Gastroesophageal sphincter (tissue), 4 donors: ENCODE data around the gene SCRN1. TPM values are rescaled to one million over a fixed set of nuclear protein-coding genes. Genes with fewer than 3 reads are reported as not detected.

ENCODE experiments used
- ATAC-seq: fragments of 150-250 bp; one replicate; pipeline ENCODE4 v1.9.1; 2016; ENCODE audit warnings: mild to moderate bottlenecking, moderate library complexity
- H3K27ac ChIP-seq, 4 donors: fragments of 200-600 bp; sonication (generic) in 3 of 4; 1 replicate in 3 of 4; 2 replicates in 1 of 4; pipeline ENCODE4 v1.5.1; 2016 to 2019
- H3K27me3 ChIP-seq: fragments of 200-600 bp; sonication (generic); one replicate; pipeline ENCODE4 v1.5.1; 2019
- H3K36me3 ChIP-seq, 2 donors: fragments of 200-600 bp; sonication (generic); one replicate each; pipeline ENCODE4 v1.5.1; 2019; ENCODE audit warnings: control low read depth in 1 of 2
- H3K4me1 ChIP-seq, 3 donors: fragments of 200-600 bp; sonication (generic); 1 replicate in 2 of 3; 2 replicates in 1 of 3; pipeline ENCODE4 v1.5.1; 2016 to 2019; ENCODE audit warnings: control low read depth in 2 of 3
- H3K4me3 ChIP-seq, 2 donors: fragments of 200-600 bp; sonication (generic); one replicate each; pipeline ENCODE4 v1.5.1; 2019; ENCODE audit warnings: mild to moderate bottlenecking in 1 of 2, moderate library complexity in 1 of 2
- H3K9me3 ChIP-seq, 3 donors: fragments of 200-600 bp; sonication (generic); one replicate each; pipeline ENCODE4 v1.5.1; 2017 to 2019; ENCODE audit warnings: control low read depth in 2 of 3
- CTCF ChIP-seq, 4 experiments: fragments of 200-600 bp in 2 of 4; fragments of 450-650 bp in 2 of 4; sonication (generic) in 1 of 4; IDR thresholded peaks; one replicate each; pipeline ENCODE4 v1.5.1; 2017 to 2019; ENCODE audit warnings: antibody characterized with exemption in 4 of 4, mild to moderate bottlenecking in 2 of 4, moderate library complexity in 2 of 4
- EP300 ChIP-seq: sonication (generic); formaldehyde crosslinking; IDR thresholded peaks from one replicate; pipeline ENCODE4 v1.6.1; 2017; ENCODE audit warnings: antibody characterized with exemption, mild to moderate bottlenecking
- POLR2A ChIP-seq, 2 donors: fragments of 450-650 bp; IDR thresholded peaks; one replicate each; pipeline ENCODE4 v1.6.1; 2017; ENCODE audit warnings: antibody characterized with exemption in 2 of 2, mild to moderate bottlenecking in 2 of 2, moderate library complexity in 1 of 2
- POLR2AphosphoS5 ChIP-seq: sonication (generic); formaldehyde crosslinking; IDR thresholded peaks from one replicate; pipeline ENCODE4 v1.6.1; 2017; ENCODE audit warnings: antibody characterized with exemption
- WGBS, 2 donors: methylation state at CpG; one replicate each; pipeline ENCODE4 v1.1.5; 2018; ENCODE audit warnings: low coverage in 1 of 2; 5-methylcytosine and 5-hydroxymethylcytosine counted together
- total RNA-seq, 4 donors: library from RNA; depleted of rRNA; stranded (reverse); fragments of >200 nt; gene quantifications; one replicate each; pipeline ENCODE4 v1.1.0, GENCODE V29; 2016

SCRN1 gene
- total RNA-seq, 4 donors from 2014 or later, result 103 to 121 (median 112) TPM

DNA sequence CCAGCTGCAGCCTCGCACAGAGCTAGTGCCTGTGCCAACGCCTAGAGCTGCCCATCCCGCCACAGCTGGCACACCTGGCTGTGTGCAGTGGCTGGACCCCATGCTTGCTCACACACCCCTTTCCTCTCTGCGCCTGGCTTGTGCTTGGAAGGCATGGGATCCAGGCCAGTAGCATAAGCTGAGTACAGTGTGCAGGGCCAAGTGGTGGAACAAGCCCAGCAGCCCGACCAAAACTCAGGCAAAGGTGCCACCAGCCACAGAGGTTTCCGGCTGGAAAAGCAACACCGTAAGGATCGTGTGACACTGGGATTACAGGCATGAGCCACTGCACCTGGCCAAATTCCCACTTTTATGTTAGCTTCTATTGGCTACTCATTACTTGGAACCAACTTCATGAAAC lies 38.4 kb downstream of the SCRN1 start:
- Histone ChIP-seq H3K36me3 (peaks cover 0 to 78% of the 10 kb centered on the region in 2 donors), H3K4me3 (no peak overlapping the region), H3K4me1 (peaks cover 0 to 16% (median 0%) of the 10 kb centered on the region in 3 donors), H3K9me3 (no peaks in the 10 kb centered on the region), H3K27me3 (no peaks in the 10 kb centered on the region), H3K27ac (no peak overlapping the region)
- 91% methylated on average over 3 of the region's 8 CpGs; no CpG with 5 or more reads in 1 of the 2 donors for WGBS, 2 donors
- no peak for TF ChIP-seq POLR2A (IDR thresholded peaks at IDR 0.05)
- TF ChIP-seq EP300, result no peak
- no peak for TF ChIP-seq CTCF (IDR thresholded peaks at IDR 0.05)
- TF ChIP-seq POLR2AphosphoS5, result no peak
- no peak for ATAC-seq

DNA sequence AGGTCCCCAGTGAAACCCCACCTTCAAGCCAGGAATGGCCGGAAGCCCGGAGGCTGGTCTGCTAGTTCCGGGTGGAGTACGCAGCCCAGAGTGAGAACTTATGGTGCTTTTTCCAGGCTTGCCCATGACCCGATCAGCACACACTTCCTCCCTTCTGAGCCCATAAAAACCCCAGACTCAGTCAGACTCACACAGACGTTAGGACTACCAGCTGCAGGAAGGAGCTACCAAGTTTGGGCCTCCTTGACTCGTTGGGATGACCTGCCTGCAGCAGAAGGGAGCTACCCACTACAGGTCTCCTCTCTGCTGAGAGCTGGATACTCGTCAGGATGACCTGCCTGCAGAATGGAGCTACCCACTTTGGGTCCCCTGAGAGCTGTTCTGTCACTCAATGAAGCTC lies 39.1 kb downstream of the SCRN1 start:
- TF ChIP-seq EP300 (no peak), CTCF (IDR thresholded peaks at IDR 0.05) (no peak), POLR2A (IDR thresholded peaks at IDR 0.05) (no peak), POLR2AphosphoS5 (no peak)
- no peak for ATAC-seq
- no peak overlapping the region for H3K4me3 ChIP-seq
- H3K4me1 ChIP-seq, result peaks cover 0 to 11% (median 0%) of the 10 kb centered on the region in 3 donors
- no CpG with 5 or more reads among the region's 8 CpGs for WGBS, 2 donors
- no peaks in the 10 kb centered on the region for H3K27me3 ChIP-seq
- no peaks in the 10 kb centered on the region for H3K9me3 ChIP-seq
- peaks cover 0 to 76% of the 10 kb centered on the region in 2 donors for H3K36me3 ChIP-seq
- no peak overlapping the region for H3K27ac ChIP-seq

- H3K4me1 ChIP-seq, result peaks cover 0 to 11% (median 0%) of the 10 kb centered on the region in 3 donors
- H3K27ac ChIP-seq, result no peak overlapping the region
- 93% methylated on average over 2 of the region's 2 CpGs; no CpG with 5 or more reads in 1 of the 2 donors for WGBS, 2 donors
- no peaks in the 10 kb centered on the region for H3K27me3 ChIP-seq
- H3K4me3 ChIP-seq, result no peak overlapping the region
- no peak for ATAC-seq
- TF ChIP-seq POLR2AphosphoS5, result no peak
- no peak for TF ChIP-seq CTCF (IDR thresholded peaks at IDR 0.05)
- no peak for TF ChIP-seq POLR2A (IDR thresholded peaks at IDR 0.05)
- TF ChIP-seq EP300, result no peak
- H3K36me3 ChIP-seq, result peaks cover 0 to 76% of the 10 kb centered on the region in 2 donors
- H3K9me3 ChIP-seq, result no peaks in the 10 kb centered on the region
These were observed 41.0 kb downstream of the SCRN1 start for GRCh38 chr7:29948587-29948986.

GRCh38 chr7:29946428-29947186 lies 43.0 kb downstream of the SCRN1 start:
- WGBS, 2 donors, result 61 to 88% methylated on average over 2 to 5 of the region's 5 CpGs
- H3K4me1 ChIP-seq, result peaks cover 0 to 11% (median 0%) of the 10 kb centered on the region in 3 donors
- H3K36me3 ChIP-seq, result peaks cover 0 to 77% of the 10 kb centered on the region in 2 donors
- TF ChIP-seq POLR2AphosphoS5 (peak; percentile 28), CTCF (IDR thresholded peaks at IDR 0.05) (peak in 3 of 4 experiments; percentile 38 to 56 (median 40)), POLR2A (IDR thresholded peaks at IDR 0.05) (no peak)
- H3K9me3 ChIP-seq, result no peaks in the 10 kb centered on the region
- no peak for ATAC-seq
- H3K4me3 ChIP-seq, result no peak overlapping the region
- no peak overlapping the region for H3K27ac ChIP-seq
- H3K27me3 ChIP-seq, result no peaks in the 10 kb centered on the region
